ENCODE measurements around the gene MTLN. TPM values are rescaled to one million over a fixed set of nuclear protein-coding genes. Genes with fewer than 3 reads are reported as not detected.
"Not testable (repeated sequence)": the region's sequence is repeated elsewhere in the genome, so short reads cannot be mapped to it uniquely, and the experiment has no call there.

Gene MTLN
- total and polyA plus RNA-seq, 7 experiments from 2014 or later, result 20.1 to 146 (median 37.1) TPM

DNA sequence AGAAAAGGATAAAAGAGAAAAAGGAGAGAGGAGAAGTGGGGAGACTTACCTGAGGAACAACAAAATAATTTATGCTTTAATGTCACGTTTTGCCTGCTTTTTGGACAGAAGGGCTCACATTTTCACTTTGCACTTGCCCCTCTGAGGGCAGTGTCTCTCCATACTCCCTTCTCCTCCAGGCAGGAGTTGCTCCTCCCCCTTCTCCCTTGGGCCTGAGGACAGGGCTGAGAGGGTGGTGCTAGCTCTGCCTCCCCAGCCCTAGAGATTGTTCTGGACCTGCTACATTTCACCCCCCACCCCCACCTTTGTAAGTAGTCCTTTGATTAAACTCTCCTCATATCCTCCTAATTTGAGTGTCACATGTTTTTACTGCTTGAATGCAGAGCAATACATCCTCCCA lies 17.5 kb upstream of the MTLN start:
- H3K27me3 ChIP-seq (ENCODE audit: control insufficient read depth in 2 of 2, insufficient read depth in 2 of 2, low read length in 2 of 2); H3K4me1 Mint-ChIP-seq; H3K9me3 Mint-ChIP-seq; CTCF ChIA-PET; DNase-seq; H3K36me3 ChIP-seq (ENCODE audit: control insufficient read depth in 2 of 3, insufficient read depth in 3 of 3, low read length in 3 of 3); H3K27ac ChIP-seq (ENCODE audit: low read depth, low read length); H3K4me3 Mint-ChIP-seq; intact Hi-C loops (cut with micrococcal nuclease); H3K36me3 Mint-ChIP-seq; H3K27ac Mint-ChIP-seq; ATAC-seq; H3K4me3 ChIP-seq (ENCODE audit: low read length); H3K9me3 ChIP-seq (ENCODE audit: control insufficient read depth in 2 of 3, low read length in 3 of 3); H3K4me1 ChIP-seq (ENCODE audit: control insufficient read depth in 2 of 2, insufficient read depth in 2 of 2, low read length in 2 of 2); POLR2A ChIA-PET: not testable (repeated sequence)
- H3K27me3 Mint-ChIP-seq, result peaks cover 18 to 24% (median 20%) of the 10 kb centered on the region in 5 donors

DNA sequence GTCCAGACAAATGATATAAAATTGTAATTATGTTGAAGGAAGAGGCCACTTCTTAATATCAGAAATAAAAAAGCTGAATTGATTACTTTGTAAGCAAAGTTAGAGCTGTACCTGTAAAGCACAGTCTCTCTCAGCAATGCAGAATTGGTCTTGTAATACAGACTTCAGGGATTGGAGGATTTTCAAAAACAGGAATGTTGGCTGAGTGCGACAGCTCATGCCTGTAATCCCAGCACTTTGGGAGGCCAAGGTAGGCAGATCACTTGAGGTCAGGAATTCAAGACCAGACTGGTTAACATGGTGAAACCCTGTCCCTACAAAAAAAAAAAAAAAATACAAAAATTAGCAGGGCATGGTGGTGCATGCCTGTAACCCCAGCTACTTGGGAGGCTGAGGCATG lies 10.3 kb upstream of the MTLN start:
- H3K9me3 Mint-ChIP-seq; DNase-seq; CTCF ChIA-PET; H3K4me3 ChIP-seq (ENCODE audit: low read length); ATAC-seq; POLR2A ChIA-PET; H3K36me3 ChIP-seq (ENCODE audit: control insufficient read depth in 2 of 3, insufficient read depth in 3 of 3, low read length in 3 of 3); H3K4me3 Mint-ChIP-seq; intact Hi-C loops (cut with micrococcal nuclease); H3K4me1 ChIP-seq (ENCODE audit: control insufficient read depth in 2 of 2, insufficient read depth in 2 of 2, low read length in 2 of 2); H3K36me3 Mint-ChIP-seq; H3K27me3 ChIP-seq (ENCODE audit: control insufficient read depth in 2 of 2, insufficient read depth in 2 of 2, low read length in 2 of 2); H3K4me1 Mint-ChIP-seq; H3K9me3 ChIP-seq (ENCODE audit: control insufficient read depth in 2 of 3, low read length in 3 of 3); H3K27ac Mint-ChIP-seq; H3K27ac ChIP-seq (ENCODE audit: low read depth, low read length): not testable (repeated sequence)
- peaks cover 47 to 69% (median 54%) of the 10 kb centered on the region in 5 donors for H3K27me3 Mint-ChIP-seq

DNA sequence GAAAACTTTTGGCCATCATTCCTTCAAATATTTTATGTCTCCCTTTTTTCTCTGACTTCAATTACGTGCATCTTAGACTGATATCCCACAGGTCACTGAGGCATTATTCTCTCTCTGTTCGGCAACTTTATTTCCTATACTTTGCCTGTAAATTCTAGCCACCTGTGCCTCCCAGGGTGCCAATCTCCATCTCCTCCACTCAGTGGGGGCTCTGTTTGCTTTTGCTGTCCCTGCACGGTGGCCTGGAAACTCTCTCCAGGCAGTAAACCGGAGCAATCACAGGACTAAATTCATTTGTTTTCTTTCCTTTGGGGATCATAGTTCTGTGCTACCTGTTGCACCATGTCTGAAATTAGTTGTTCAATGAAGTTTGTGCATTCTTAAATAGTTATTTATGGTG lies 9.6 kb upstream of the MTLN start:
- peaks cover 40 to 69% (median 53%) of the 10 kb centered on the region in 5 donors for H3K27me3 Mint-ChIP-seq

DNA sequence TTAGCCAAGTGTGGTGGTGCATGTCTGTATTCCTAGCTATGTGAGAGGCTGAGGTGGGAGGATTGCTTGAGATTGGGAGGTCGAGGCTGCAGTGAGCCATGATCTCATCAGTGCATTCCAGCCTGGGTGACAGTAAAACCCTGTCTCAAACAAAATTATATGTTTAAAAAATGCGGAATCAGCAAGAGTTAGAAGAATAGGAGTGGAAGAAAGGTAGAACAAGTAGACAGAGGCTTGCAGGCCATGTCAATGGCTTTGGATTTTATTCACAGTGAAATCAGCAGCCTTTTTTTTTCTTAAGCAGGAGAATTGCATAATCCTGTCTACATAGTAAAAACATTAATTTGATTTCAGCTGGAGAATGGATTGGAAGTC lies 7.8 kb upstream of the MTLN start:
- ChIA-PET POLR2A (no interaction called here), CTCF (no interaction called here)
- no peaks in the 10 kb centered on the region for H3K9me3 ChIP-seq (ENCODE audit: control insufficient read depth in 2 of 3, low read length in 3 of 3)
- no peak overlapping the region for H3K27ac ChIP-seq (ENCODE audit: low read depth, low read length)
- intact Hi-C loops (cut with micrococcal nuclease), result no loop called here
- Mint-ChIP-seq H3K4me1 (no peaks in the 10 kb centered on the region), H3K36me3 (peaks cover 0 to 3% (median 0%) of the 10 kb centered on the region in 5 donors), H3K27ac (no peak overlapping the region), H3K9me3 (peaks cover 0 to 10% (median 0%) of the 10 kb centered on the region in 11 donors), H3K4me3 (no peak overlapping the region), H3K27me3 (peaks cover 32 to 77% (median 57%) of the 10 kb centered on the region in 5 donors)
- H3K36me3 ChIP-seq (ENCODE audit: control insufficient read depth in 2 of 3, insufficient read depth in 3 of 3, low read length in 3 of 3), result no peaks in the 10 kb centered on the region
- H3K4me1 ChIP-seq (ENCODE audit: control insufficient read depth in 2 of 2, insufficient read depth in 2 of 2, low read length in 2 of 2), result no peaks in the 10 kb centered on the region
- no peak for ATAC-seq
- H3K27me3 ChIP-seq (ENCODE audit: control insufficient read depth in 2 of 2, insufficient read depth in 2 of 2, low read length in 2 of 2), result no peaks in the 10 kb centered on the region
- DNase-seq, result no peak
- no peak overlapping the region for H3K4me3 ChIP-seq (ENCODE audit: low read length)

More for the DNA sequence above, 9.6 kb upstream of the MTLN start:
- H3K9me3 Mint-ChIP-seq, result no peaks in the 10 kb centered on the region
- no peak for ATAC-seq
- H3K4me3 ChIP-seq (ENCODE audit: low read length), result no peak overlapping the region
- H3K9me3 ChIP-seq (ENCODE audit: control insufficient read depth in 2 of 3, low read length in 3 of 3), result no peaks in the 10 kb centered on the region
- H3K27me3 ChIP-seq (ENCODE audit: control insufficient read depth in 2 of 2, insufficient read depth in 2 of 2, low read length in 2 of 2), result no peaks in the 10 kb centered on the region
- H3K4me1 ChIP-seq (ENCODE audit: control insufficient read depth in 2 of 2, insufficient read depth in 2 of 2, low read length in 2 of 2), result no peaks in the 10 kb centered on the region
- peaks cover 0 to 3% (median 0%) of the 10 kb centered on the region in 5 donors for H3K36me3 Mint-ChIP-seq
- intact Hi-C loops (cut with micrococcal nuclease), result no loop called here
- no peak for DNase-seq
- ChIA-PET CTCF (no interaction called here), POLR2A (no interaction called here)
- no peak overlapping the region for H3K27ac ChIP-seq (ENCODE audit: low read depth, low read length)
- H3K4me3 Mint-ChIP-seq, result no peak overlapping the region
- no peaks in the 10 kb centered on the region for H3K4me1 Mint-ChIP-seq
- no peaks in the 10 kb centered on the region for H3K36me3 ChIP-seq (ENCODE audit: control insufficient read depth in 2 of 3, insufficient read depth in 3 of 3, low read length in 3 of 3)
- no peak overlapping the region for H3K27ac Mint-ChIP-seq

DNA sequence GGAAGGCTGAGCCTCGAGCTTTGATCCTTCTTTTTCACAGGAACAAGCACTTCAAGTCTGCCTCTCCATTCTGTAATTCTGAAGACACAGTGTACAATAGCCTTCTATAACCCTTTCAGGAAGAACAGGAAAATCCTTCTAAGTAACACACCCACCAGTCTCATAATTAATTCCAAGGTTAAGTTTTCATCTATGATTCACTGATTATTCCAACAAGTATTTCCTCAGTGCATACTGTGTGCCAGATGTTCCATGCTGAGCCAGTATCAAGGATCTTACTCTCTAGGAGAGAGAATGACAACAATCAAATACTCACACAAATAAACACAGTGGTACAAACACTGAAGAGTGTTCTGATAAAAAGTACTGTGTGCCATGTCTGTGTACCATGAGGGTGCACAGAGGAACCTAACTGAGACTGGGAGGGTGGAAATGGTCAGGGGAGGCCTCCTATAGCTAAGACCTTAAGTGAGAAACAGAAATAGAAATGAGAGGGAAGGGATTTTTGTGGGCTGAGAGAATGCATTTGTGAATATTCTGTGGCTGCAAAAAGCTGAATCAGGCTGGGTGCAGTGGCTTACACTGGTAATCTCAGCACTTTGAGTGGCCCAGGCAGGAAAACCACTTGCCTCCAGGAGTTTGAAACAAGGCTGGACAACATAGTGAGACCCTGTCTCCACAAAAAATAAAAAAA lies 7.3 kb upstream of the MTLN start:
- no peaks in the 10 kb centered on the region for H3K4me1 Mint-ChIP-seq
- Histone ChIP-seq H3K4me1 (ENCODE audit: control insufficient read depth in 2 of 2, insufficient read depth in 2 of 2, low read length in 2 of 2) (no peaks in the 10 kb centered on the region), H3K9me3 (ENCODE audit: control insufficient read depth in 2 of 3, low read length in 3 of 3) (no peaks in the 10 kb centered on the region), H3K4me3 (ENCODE audit: low read length) (no peak overlapping the region), H3K27me3 (ENCODE audit: control insufficient read depth in 2 of 2, insufficient read depth in 2 of 2, low read length in 2 of 2) (no peaks in the 10 kb centered on the region), H3K27ac (ENCODE audit: low read depth, low read length) (no peak overlapping the region), H3K36me3 (ENCODE audit: control insufficient read depth in 2 of 3, insufficient read depth in 3 of 3, low read length in 3 of 3) (no peaks in the 10 kb centered on the region)
- H3K36me3 Mint-ChIP-seq, result peaks cover 0 to 3% (median 0%) of the 10 kb centered on the region in 5 donors
- peaks cover 0 to 10% (median 0%) of the 10 kb centered on the region in 11 donors for H3K9me3 Mint-ChIP-seq
- no peak overlapping the region for H3K27ac Mint-ChIP-seq
- no peak for DNase-seq
- POLR2A ChIA-PET, result no interaction called here
- intact Hi-C loops (cut with micrococcal nuclease), result no loop called here
- no peak for ATAC-seq
- no peak overlapping the region for H3K4me3 Mint-ChIP-seq
- H3K27me3 Mint-ChIP-seq, result peaks cover 32 to 79% (median 57%) of the 10 kb centered on the region in 5 donors
- CTCF ChIA-PET, result no interaction called here

DNA sequence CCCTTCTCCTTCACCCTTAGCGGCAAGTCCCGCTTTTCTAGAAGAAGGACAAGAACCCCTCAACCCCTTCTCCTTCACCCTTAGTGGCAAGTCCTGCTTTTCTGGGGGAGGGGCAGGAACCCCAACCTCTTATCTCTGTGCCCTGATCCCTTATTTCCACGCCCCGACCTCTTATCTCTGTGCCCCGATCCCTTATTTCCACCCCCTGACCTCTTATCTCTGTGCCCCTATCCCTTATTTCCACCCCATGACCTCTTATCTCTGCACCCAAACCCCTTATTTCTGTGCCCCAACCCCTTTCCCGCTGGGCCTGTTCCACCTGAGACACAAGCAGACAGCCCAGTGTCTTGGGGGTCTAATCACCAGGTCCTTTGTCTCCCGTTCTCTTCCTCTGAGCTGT lies 6.5 kb upstream of the MTLN start:
- H3K27ac ChIP-seq (ENCODE audit: low read depth, low read length); H3K4me3 Mint-ChIP-seq; H3K4me3 ChIP-seq (ENCODE audit: low read length); intact Hi-C loops (cut with micrococcal nuclease); H3K9me3 ChIP-seq (ENCODE audit: control insufficient read depth in 2 of 3, low read length in 3 of 3); DNase-seq; H3K4me1 ChIP-seq (ENCODE audit: control insufficient read depth in 2 of 2, insufficient read depth in 2 of 2, low read length in 2 of 2); H3K27me3 ChIP-seq (ENCODE audit: control insufficient read depth in 2 of 2, insufficient read depth in 2 of 2, low read length in 2 of 2); H3K27ac Mint-ChIP-seq; POLR2A ChIA-PET; H3K36me3 ChIP-seq (ENCODE audit: control insufficient read depth in 2 of 3, insufficient read depth in 3 of 3, low read length in 3 of 3); H3K36me3 Mint-ChIP-seq; H3K4me1 Mint-ChIP-seq; CTCF ChIA-PET; ATAC-seq: not testable (repeated sequence)
- Mint-ChIP-seq H3K9me3 (peaks cover 0 to 13% (median 0%) of the 10 kb centered on the region in 11 donors), H3K27me3 (peaks cover 32 to 77% (median 60%) of the 10 kb centered on the region in 5 donors)

DNA sequence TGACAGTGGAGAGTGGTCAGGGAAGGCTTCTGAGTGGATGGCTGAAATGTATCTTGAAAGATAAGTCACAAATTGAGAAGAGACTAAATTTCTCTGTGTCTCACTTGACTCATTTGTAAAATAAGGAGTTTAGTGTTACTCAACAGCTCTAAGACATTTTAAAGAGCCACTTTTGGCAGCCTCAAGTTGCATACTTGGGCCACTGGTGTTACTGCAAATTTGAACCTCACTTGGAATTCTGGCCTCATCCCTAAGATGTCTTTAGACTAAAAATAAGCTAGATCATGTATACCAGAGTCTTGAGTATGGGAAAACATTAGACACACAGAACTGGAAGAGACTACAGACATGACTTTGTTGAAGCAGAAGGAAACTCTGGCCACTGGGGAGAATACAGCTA lies 4.5 kb upstream of the MTLN start:
- Histone ChIP-seq H3K4me1 (ENCODE audit: control insufficient read depth in 2 of 2, insufficient read depth in 2 of 2, low read length in 2 of 2) (no peaks in the 10 kb centered on the region), H3K27me3 (ENCODE audit: control insufficient read depth in 2 of 2, insufficient read depth in 2 of 2, low read length in 2 of 2) (no peaks in the 10 kb centered on the region), H3K4me3 (ENCODE audit: low read length) (no peak overlapping the region), H3K27ac (ENCODE audit: low read depth, low read length) (no peak overlapping the region), H3K36me3 (ENCODE audit: control insufficient read depth in 2 of 3, insufficient read depth in 3 of 3, low read length in 3 of 3) (peaks cover 0 to 3% (median 0%) of the 10 kb centered on the region in 3 experiments), H3K9me3 (ENCODE audit: control insufficient read depth in 2 of 3, low read length in 3 of 3) (no peaks in the 10 kb centered on the region)
- DNase-seq (no peak), ATAC-seq (no peak)
- intact Hi-C loops (cut with micrococcal nuclease), result no loop called here
- Mint-ChIP-seq H3K4me1 (peaks cover 0 to 10% (median 3%) of the 10 kb centered on the region in 7 donors), H3K27me3 (peaks cover 27 to 67% (median 55%) of the 10 kb centered on the region in 5 donors), H3K27ac (no peak overlapping the region), H3K4me3 (no peak overlapping the region), H3K36me3 (peaks cover 0 to 3% (median 0%) of the 10 kb centered on the region in 5 donors), H3K9me3 (peaks cover 0 to 22% (median 3%) of the 10 kb centered on the region in 11 donors)
- ChIA-PET POLR2A (interaction anchor here (0.8 kb wide), 1 partner anchor 9 kb away, joined by 3 read pairs; no protein-coding TSS in a partner anchor), CTCF (no interaction called here)

Data from naive thymus-derived CD4-positive, alpha-beta T cell (primary cell).